NCI-H2196 (cell line): Measurements from ENCODE around the gene UNC5B.

Experiments used
- DNase-seq: peaks from one replicate; lab custom pipeline; 2025; ENCODE audit not compliant: unreplicated experiment; lab: John Stamatoyannopoulos, UW

UNC5B gene

GRCh38 chr10:71314028-71314693 is 101.8 kb downstream of the UNC5B start:
- peak; percentile 52 for DNase-seq

- no peak for DNase-seq
Observed at GRCh38 chr10:71314694-71315225, 102.4 kb downstream of the UNC5B start.

- DNase-seq, result no peak
Observed at GRCh38 chr10:71316056-71316785, 103.9 kb downstream of the UNC5B start.

GRCh38 chr10:71316786-71317160 is 104.4 kb downstream of the UNC5B start:
- no peak for DNase-seq

- DNase-seq, result no peak
Observed at GRCh38 chr10:71317739-71318138, 105.4 kb downstream of the UNC5B start.

GRCh38 chr10:71319042-71319799 is 106.9 kb downstream of the UNC5B start, which contains the start of gene SLC29A3:
SLC29A3 (plus strand) TSS chr10:71319259; CDS start chr10:71319310, 51 bp downstream.
- DNase-seq, result peak; percentile 58

- DNase-seq, result no peak
Observed at GRCh38 chr10:71319800-71320392, 107.5 kb downstream of the UNC5B start.

GRCh38 chr10:71320592-71320991 is 108.2 kb downstream of the UNC5B start:
- DNase-seq, result no peak

GRCh38 chr10:71321386-71321785 is 109.0 kb downstream of the UNC5B start:
- no peak for DNase-seq

- DNase-seq, result no peak
Observed at GRCh38 chr10:71323407-71323806, 111.0 kb downstream of the UNC5B start.

GRCh38 chr10:71324743-71325142 is 112.4 kb downstream of the UNC5B start:
- DNase-seq, result no peak

GRCh38 chr10:71325267-71325666 is 112.9 kb downstream of the UNC5B start:
- no peak for DNase-seq

GRCh38 chr10:71326464-71326881 is 114.1 kb downstream of the UNC5B start:
- DNase-seq, result peak; percentile 77

GRCh38 chr10:71330789-71331404 is 118.5 kb downstream of the UNC5B start:
- no peak for DNase-seq

- DNase-seq, result no peak
Observed at GRCh38 chr10:71331736-71332135, 119.4 kb downstream of the UNC5B start.

- DNase-seq, result no peak
Observed at GRCh38 chr10:71332466-71332865, 120.1 kb downstream of the UNC5B start.

- DNase-seq, result no peak
Observed at GRCh38 chr10:71333129-71333887, 120.9 kb downstream of the UNC5B start.

- DNase-seq, result no peak
Observed at GRCh38 chr10:71334221-71334791, 121.9 kb downstream of the UNC5B start.

GRCh38 chr10:71335173-71335708 is 122.9 kb downstream of the UNC5B start:
- no peak for DNase-seq
